H9 (cell line): ENCODE data around the gene NBPF19. TPM values are rescaled to one million over a fixed set of nuclear protein-coding genes. Genes with fewer than 3 reads are reported as not detected.
A peak's percentile ranks its signal among the peaks of the same experiment; 100 is the strongest.
"Not testable (repeated sequence)": the region's sequence is repeated elsewhere in the genome, so short reads cannot be mapped to it uniquely, and the experiment has no call there.

ENCODE experiments used
- DNase-seq: peaks from one replicate; pipeline ENCODE4 v3.0.0-alpha.2; 2017
- H2AFZ ChIP-seq: one replicate; pipeline ENCODE4 v1.6.1; 2013; ENCODE audit warnings: mild to moderate bottlenecking, low read length, control low read depth, moderate library complexity
- H2AK5ac ChIP-seq: 2 replicates; pipeline ENCODE4 v1.6.1; 2013; ENCODE audit warnings: low read length, control low read depth, mixed read lengths; ENCODE audit not compliant: insufficient read length
- H2BK120ac ChIP-seq: one replicate; pipeline ENCODE4 v1.6.1; 2013; ENCODE audit warnings: low read depth, mild to moderate bottlenecking, low read length, control low read depth, inconsistent platforms; ENCODE audit not compliant: poor library complexity, severe bottlenecking
- H2BK12ac ChIP-seq: 2 replicates; pipeline ENCODE4 v1.6.1; 2013; ENCODE audit warnings: low read length, control low read depth, mixed read lengths, low read depth; ENCODE audit not compliant: insufficient read length
- H2BK15ac ChIP-seq: 2 replicates; pipeline ENCODE4 v1.6.1; 2013; ENCODE audit warnings: low read depth, low read length, control low read depth
- H2BK20ac ChIP-seq: one replicate; pipeline ENCODE4 v1.6.1; 2013; ENCODE audit warnings: low read depth, mild to moderate bottlenecking, low read length, control low read depth, inconsistent platforms; ENCODE audit not compliant: poor library complexity, severe bottlenecking
- H2BK5ac ChIP-seq: 2 replicates; pipeline ENCODE4 v1.6.1; 2013; ENCODE audit warnings: low read length, control low read depth, mixed read lengths; ENCODE audit not compliant: insufficient read length
- H3K14ac ChIP-seq: 2 replicates; pipeline ENCODE4 v1.6.1; 2013; ENCODE audit warnings: low read length, control low read depth; ENCODE audit not compliant: insufficient read depth
- H3K18ac ChIP-seq: 2 replicates; pipeline ENCODE4 v1.6.1; 2013; ENCODE audit warnings: low read depth, mild to moderate bottlenecking, mixed read lengths, low read length, control low read depth; ENCODE audit not compliant: insufficient read length
- H3K23ac ChIP-seq: 2 replicates; pipeline ENCODE4 v1.6.1; 2013; ENCODE audit warnings: low read length, control low read depth, mixed read lengths, low read depth; ENCODE audit not compliant: insufficient read length
- H3K23me2 ChIP-seq: 2 replicates; pipeline ENCODE4 v1.6.1; 2013; ENCODE audit warnings: low read depth, mild to moderate bottlenecking, mixed read lengths, low read length, control low read depth; ENCODE audit not compliant: insufficient read length, poor library complexity, severe bottlenecking
- H3K27ac ChIP-seq: 2 replicates; pipeline ENCODE4 v1.5.1; 2013; ENCODE audit warnings: low read length, control low read depth, mixed read lengths, low read depth; ENCODE audit not compliant: insufficient read length
- H3K27me3 ChIP-seq: 2 replicates; pipeline ENCODE4 v1.6.1; 2013; ENCODE audit warnings: low read length, control low read depth, inconsistent platforms; ENCODE audit not compliant: insufficient read depth
- H3K4ac ChIP-seq: 2 replicates; pipeline ENCODE4 v1.6.1; 2013; ENCODE audit warnings: low read depth, mild to moderate bottlenecking, control low read depth, inconsistent platforms, low read length, moderate library complexity
- H3K4me1 ChIP-seq: 2 replicates; pipeline ENCODE4 v1.6.1; 2013; ENCODE audit warnings: low read length, control low read depth, inconsistent platforms; ENCODE audit not compliant: insufficient read depth
- H3K4me2 ChIP-seq: 2 replicates; pipeline ENCODE4 v1.6.1; 2013; ENCODE audit warnings: low read length, control low read depth, mixed read lengths; ENCODE audit not compliant: insufficient read length, insufficient read depth
- H3K56ac ChIP-seq: 2 replicates; pipeline ENCODE4 v1.6.1; 2013; ENCODE audit warnings: low read depth, mild to moderate bottlenecking, mixed read lengths, low read length, control low read depth; ENCODE audit not compliant: insufficient read length
- H3K79me1 ChIP-seq: 2 replicates; pipeline ENCODE4 v1.6.1; 2013; ENCODE audit warnings: low read depth, mild to moderate bottlenecking, moderate library complexity, low read length, control low read depth, inconsistent platforms; ENCODE audit not compliant: insufficient read depth, poor library complexity, severe bottlenecking
- H3K79me2 ChIP-seq: 2 replicates; pipeline ENCODE4 v1.6.1; 2013; ENCODE audit warnings: low read length, control low read depth, inconsistent platforms; ENCODE audit not compliant: insufficient read depth
- H3K9ac ChIP-seq: 2 replicates; pipeline ENCODE4 v1.6.1; 2013; ENCODE audit warnings: low read length, control low read depth, mixed read lengths; ENCODE audit not compliant: insufficient read length; ENCODE audit errors: extremely low read depth
- H3K9me3 ChIP-seq: one replicate; pipeline ENCODE4 v1.6.1; 2013; ENCODE audit warnings: low read depth, low read length, inconsistent platforms; ENCODE audit not compliant: control insufficient read depth
- H3T11ph ChIP-seq: one replicate; pipeline ENCODE4 v1.6.1; 2013; ENCODE audit warnings: mild to moderate bottlenecking, low read length, control low read depth, inconsistent platforms
- H4K20me1 ChIP-seq: one replicate; pipeline ENCODE4 v1.6.1; 2013; ENCODE audit not compliant: control insufficient read depth, insufficient read length, insufficient read depth
- H4K5ac ChIP-seq: 2 replicates; pipeline ENCODE4 v1.6.1; 2013; ENCODE audit warnings: low read depth, mild to moderate bottlenecking, mixed read lengths, low read length, control low read depth; ENCODE audit not compliant: insufficient read length
- H4K8ac ChIP-seq: replicated peaks from 2 replicates; pipeline ENCODE4 v1.6.1; 2013; ENCODE audit warnings: low read length, control low read depth, mixed read lengths, low read depth; ENCODE audit not compliant: insufficient read length
- H4K91ac ChIP-seq: 2 replicates; pipeline ENCODE4 v1.6.1; 2013; ENCODE audit warnings: low read depth, mild to moderate bottlenecking, moderate library complexity, mixed read lengths, low read length, control low read depth; ENCODE audit not compliant: insufficient read length
- H3K27ac Mint-ChIP-seq, 3 experiments: 2 replicates in 2 of 3; 3 replicates in 1 of 3; pipeline ENCODE4 v1.8.0; 2020 to 2021; ENCODE audit warnings: mixed read lengths in 3 of 3, mild to moderate bottlenecking in 1 of 3, moderate library complexity in 1 of 3
- H3K27me3 Mint-ChIP-seq: 2 replicates; pipeline ENCODE4 v1.8.0; 2021; ENCODE audit warnings: low read depth, mild to moderate bottlenecking, moderate library complexity, mixed read lengths
- H3K36me3 Mint-ChIP-seq, 3 experiments: 2 replicates in 2 of 3; 3 replicates in 1 of 3; pipeline ENCODE4 v1.8.0; 2020 to 2021; ENCODE audit warnings: low read depth in 3 of 3, mixed read lengths in 3 of 3; ENCODE audit not compliant: insufficient read depth in 1 of 3
- H3K4me1 Mint-ChIP-seq, 2 experiments: 2 replicates each; pipeline ENCODE4 v1.8.0; 2020; ENCODE audit warnings: mixed read lengths in 2 of 2
- H3K4me3 Mint-ChIP-seq, 2 experiments: 2 replicates in 1 of 2; 3 replicates in 1 of 2; pipeline ENCODE4 v1.8.0; 2020 to 2021; ENCODE audit warnings: mild to moderate bottlenecking in 2 of 2, mixed read lengths in 2 of 2, moderate library complexity in 1 of 2
- H3K9me3 Mint-ChIP-seq, 2 experiments: 2 replicates in 1 of 2; 3 replicates in 1 of 2; pipeline ENCODE4 v1.8.0; 2020; ENCODE audit warnings: mild to moderate bottlenecking in 2 of 2, mixed read lengths in 2 of 2, moderate library complexity in 1 of 2
- WGBS: extraction: QIAGEN DNeasy Blood & Tissue Kit; methylation state at CpG from one replicate; pipeline ENCODE4 v1.1.7; 2013; ENCODE audit warnings: missing lambda C conversion rate, low lambda C conversion rate, mixed read lengths; ENCODE audit not compliant: insufficient read length; ENCODE audit errors: extremely low coverage; 5-methylcytosine and 5-hydroxymethylcytosine counted together
- total RNA-seq: library from RNA; stranded (reverse); gene quantifications from 2 replicates; pipeline ENCODE4 v1.2.1, GENCODE V29; 2021
- TF ChIP-seq, protein P1 (sequence below): fragments of 200-600 bp; sonication (generic); conservative IDR thresholded peaks from 3 replicates; pipeline ENCODE4 v1.8.0; 2021; ENCODE audit warnings: antibody characterized with exemption, mild to moderate bottlenecking

The NBPF19 gene
- total RNA-seq, 1 experiment from 2014 or later = 8.0 TPM

DNA sequence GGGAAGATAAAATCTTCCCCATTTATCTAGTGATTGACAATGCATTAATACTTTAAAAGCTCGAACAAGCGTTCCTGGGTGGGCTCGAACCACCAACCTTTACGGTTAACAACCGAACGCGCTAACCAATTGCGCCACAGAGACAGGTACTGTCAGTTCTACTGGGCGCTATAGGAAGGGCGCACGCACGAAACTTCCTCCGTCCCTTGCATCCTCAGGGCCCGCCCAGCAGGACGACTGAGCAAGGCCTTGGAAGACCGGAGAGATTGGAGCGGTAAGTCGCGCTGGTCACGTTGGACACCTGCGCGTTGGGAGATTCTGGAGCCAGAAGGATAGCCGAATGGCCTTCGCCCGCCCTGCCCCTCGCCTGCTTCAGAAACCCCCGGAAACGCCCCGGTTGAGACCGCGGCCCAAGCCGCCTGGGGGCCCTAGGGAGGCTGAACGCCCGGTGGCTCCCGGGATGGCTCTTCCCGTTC, 83.5 kb downstream of the NBPF19 start:
- TF ChIP-seq, protein P1, sequence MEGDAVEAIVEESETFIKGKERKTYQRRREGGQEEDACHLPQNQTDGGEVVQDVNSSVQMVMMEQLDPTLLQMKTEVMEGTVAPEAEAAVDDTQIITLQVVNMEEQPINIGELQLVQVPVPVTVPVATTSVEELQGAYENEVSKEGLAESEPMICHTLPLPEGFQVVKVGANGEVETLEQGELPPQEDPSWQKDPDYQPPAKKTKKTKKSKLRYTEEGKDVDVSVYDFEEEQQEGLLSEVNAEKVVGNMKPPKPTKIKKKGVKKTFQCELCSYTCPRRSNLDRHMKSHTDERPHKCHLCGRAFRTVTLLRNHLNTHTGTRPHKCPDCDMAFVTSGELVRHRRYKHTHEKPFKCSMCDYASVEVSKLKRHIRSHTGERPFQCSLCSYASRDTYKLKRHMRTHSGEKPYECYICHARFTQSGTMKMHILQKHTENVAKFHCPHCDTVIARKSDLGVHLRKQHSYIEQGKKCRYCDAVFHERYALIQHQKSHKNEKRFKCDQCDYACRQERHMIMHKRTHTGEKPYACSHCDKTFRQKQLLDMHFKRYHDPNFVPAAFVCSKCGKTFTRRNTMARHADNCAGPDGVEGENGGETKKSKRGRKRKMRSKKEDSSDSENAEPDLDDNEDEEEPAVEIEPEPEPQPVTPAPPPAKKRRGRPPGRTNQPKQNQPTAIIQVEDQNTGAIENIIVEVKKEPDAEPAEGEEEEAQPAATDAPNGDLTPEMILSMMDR = peak; percentile 17; the same call in 2 of the 3 replicates
- H3K4me3 Mint-ChIP-seq = peak overlapping the region; percentile 61 to 80
- not testable (repeated sequence) for H4K5ac ChIP-seq, H3K9me3 Mint-ChIP-seq, H2BK120ac ChIP-seq, H4K91ac ChIP-seq, H2BK5ac ChIP-seq, H3K4me2 ChIP-seq, H3K27me3 ChIP-seq, H3K79me1 ChIP-seq, H4K8ac ChIP-seq, H3K79me2 ChIP-seq, H2BK15ac ChIP-seq, H4K20me1 ChIP-seq, H3K4ac ChIP-seq, H3K4me1 ChIP-seq, H2AK5ac ChIP-seq, H3K56ac ChIP-seq, H3K14ac ChIP-seq, H3K18ac ChIP-seq, H3K9me3 ChIP-seq, H2BK20ac ChIP-seq, H2BK12ac ChIP-seq, H3K27ac ChIP-seq, H3T11ph ChIP-seq, H3K27me3 Mint-ChIP-seq, H3K4me1 Mint-ChIP-seq, H3K36me3 Mint-ChIP-seq, H3K23me2 ChIP-seq, H3K23ac ChIP-seq, H2AFZ ChIP-seq, H3K9ac ChIP-seq, H3K27ac Mint-ChIP-seq
- DNase-seq = peak; percentile 74
- WGBS = no CpG with 5 or more reads among the region's 36 CpGs

DNA sequence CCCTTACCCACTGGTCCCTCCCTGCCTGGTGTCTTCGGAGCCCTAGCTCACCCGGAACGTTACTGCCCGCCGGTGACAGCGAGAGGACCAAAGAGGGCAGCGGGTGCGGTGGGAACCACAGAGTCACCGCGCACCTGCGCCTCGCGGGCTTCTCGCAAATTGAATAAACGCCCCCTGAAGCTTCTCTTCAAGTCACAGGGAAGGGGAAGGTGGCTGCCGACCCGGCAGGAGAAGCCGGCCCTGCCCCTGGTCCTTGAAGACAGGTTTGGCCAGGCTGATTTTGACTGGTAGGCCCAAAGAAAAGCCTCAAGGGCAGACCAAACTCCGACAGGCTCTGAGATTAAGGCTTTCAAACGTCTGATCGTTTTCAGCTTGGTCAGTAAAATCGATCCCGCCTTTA, 87.0 kb downstream of the NBPF19 start:
- H4K91ac ChIP-seq, H3K27me3 Mint-ChIP-seq, H3K9ac ChIP-seq, H4K5ac ChIP-seq, H3K56ac ChIP-seq, H3K23ac ChIP-seq, H3K4ac ChIP-seq, H3T11ph ChIP-seq, H3K14ac ChIP-seq, H3K4me1 Mint-ChIP-seq, H2AK5ac ChIP-seq, H3K9me3 ChIP-seq, H3K79me2 ChIP-seq, H4K20me1 ChIP-seq, H2BK15ac ChIP-seq, H3K4me3 Mint-ChIP-seq, H3K4me1 ChIP-seq, H2BK12ac ChIP-seq, H3K9me3 Mint-ChIP-seq, H3K27ac Mint-ChIP-seq, H3K23me2 ChIP-seq, H3K27ac ChIP-seq, H3K36me3 Mint-ChIP-seq, H3K4me2 ChIP-seq, H2BK5ac ChIP-seq, H3K27me3 ChIP-seq, H4K8ac ChIP-seq, H3K79me1 ChIP-seq, H2BK120ac ChIP-seq, H3K18ac ChIP-seq, H2AFZ ChIP-seq, H2BK20ac ChIP-seq: not testable (repeated sequence)
- DNase-seq = peak; percentile 1
- no CpG with 5 or more reads among the region's 23 CpGs for WGBS
